Measurements from ENCODE around the gene CTCF. TPM values are rescaled to one million over a fixed set of nuclear protein-coding genes. Genes with fewer than 3 reads are reported as not detected.

CTCF gene
- polyA plus RNA-seq, 1 experiment = 24.4 TPM

DNA sequence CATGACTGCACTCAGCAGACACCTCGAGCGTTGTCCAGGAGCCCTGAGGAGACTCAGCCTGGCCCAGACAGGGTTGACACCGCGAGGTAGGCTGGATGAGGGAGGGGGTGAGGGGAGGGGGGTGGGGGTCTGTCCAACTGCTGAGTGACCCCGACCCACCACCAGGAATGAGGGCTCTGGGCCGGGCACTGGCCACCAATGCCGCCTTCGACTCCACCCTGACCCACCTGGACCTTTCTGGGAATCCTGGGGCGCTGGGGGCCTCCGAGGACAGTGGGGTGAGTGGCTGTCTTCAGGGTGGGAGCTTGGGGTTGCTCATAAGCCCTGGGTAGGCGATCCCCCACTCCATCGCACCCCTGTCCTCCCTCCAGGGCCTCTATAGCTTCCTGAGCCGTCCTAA is 85.4 kb downstream of the CTCF start:
- peaks cover 64% of the 10 kb centered on the region for H3K27me3 ChIP-seq (ENCODE audit: control insufficient read depth, insufficient read depth, low read length)
- ChIA-PET POLR2A (interaction anchor here (1.1 kb wide), 1 partner anchor 86 kb away, joined by 4 read pairs; the partner anchor contains the start of gene CTCF), CTCF (interaction anchor here (2.3 to 10.2 kb wide), 2 partner anchors 100 to 126 kb away, joined by 5 to 75 read pairs; no protein-coding TSS in a partner anchor)
- H3K27ac ChIP-seq (ENCODE audit: low read depth, low read length) = no peak overlapping the region
- no peak for TF ChIP-seq CTCF (IDR thresholded peaks at IDR 0.05; ENCODE audit: low read depth, low read length)
- DNase-seq (ENCODE audit: low read depth, low spot score) = no peak
- no peak overlapping the region for H3K4me3 ChIP-seq (ENCODE audit: low read depth, low read length)
- no peaks in the 10 kb centered on the region; the same call in 1 of the 2 replicates for H3K9me3 ChIP-seq (ENCODE audit: control insufficient read depth, insufficient read depth, low read length)

DNA sequence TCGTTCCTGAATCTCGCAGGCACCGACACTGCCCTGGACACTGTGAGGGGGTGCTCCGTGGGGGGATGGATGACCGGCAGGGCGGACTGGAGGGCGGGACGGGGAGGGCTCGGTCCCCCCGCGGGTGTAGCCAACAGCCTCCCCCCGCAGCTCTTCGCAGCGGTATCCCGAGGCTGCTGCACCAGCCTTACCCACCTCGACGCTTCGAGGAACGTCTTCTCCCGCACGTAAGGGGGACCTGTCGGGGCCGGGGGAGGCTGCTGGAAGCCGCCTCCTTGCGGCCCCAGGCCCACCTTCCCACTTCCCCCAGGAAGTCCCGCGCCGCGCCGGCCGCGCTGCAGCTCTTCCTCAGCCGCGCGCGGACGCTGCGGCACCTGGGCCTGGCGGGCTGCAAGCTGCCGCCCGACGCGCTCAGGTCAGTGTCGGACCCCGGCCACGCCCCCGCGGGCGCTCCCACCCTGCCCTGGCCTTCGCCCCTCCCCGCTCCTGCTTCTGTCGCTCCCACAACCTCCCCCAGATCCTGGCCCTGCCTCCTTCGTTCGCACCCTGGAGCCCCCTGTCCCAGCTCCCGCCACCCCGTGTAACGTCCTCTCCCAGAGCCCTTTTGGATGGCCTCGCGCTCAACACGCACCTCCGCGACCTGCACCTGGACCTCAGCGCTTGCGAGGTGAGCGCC is 85.9 kb downstream of the CTCF start:
- Histone ChIP-seq H3K9me3 (ENCODE audit: control insufficient read depth, insufficient read depth, low read length) (no peaks in the 10 kb centered on the region; the same call in 1 of the 2 replicates), H3K4me3 (ENCODE audit: low read depth, low read length) (no peak overlapping the region), H3K27me3 (ENCODE audit: control insufficient read depth, insufficient read depth, low read length) (peaks cover 64% of the 10 kb centered on the region), H3K27ac (ENCODE audit: low read depth, low read length) (no peak overlapping the region)
- ChIA-PET POLR2A (interaction anchor here (1.1 kb wide), 1 partner anchor 86 kb away, joined by 4 read pairs; the partner anchor contains the start of gene CTCF), CTCF (interaction anchor here (2.3 to 10.2 kb wide), 2 partner anchors 101 to 127 kb away, joined by 5 to 75 read pairs; no protein-coding TSS in a partner anchor)
- no peak for DNase-seq (ENCODE audit: low read depth, low spot score)
- no peak for TF ChIP-seq CTCF (IDR thresholded peaks at IDR 0.05; ENCODE audit: low read depth, low read length)

DNA sequence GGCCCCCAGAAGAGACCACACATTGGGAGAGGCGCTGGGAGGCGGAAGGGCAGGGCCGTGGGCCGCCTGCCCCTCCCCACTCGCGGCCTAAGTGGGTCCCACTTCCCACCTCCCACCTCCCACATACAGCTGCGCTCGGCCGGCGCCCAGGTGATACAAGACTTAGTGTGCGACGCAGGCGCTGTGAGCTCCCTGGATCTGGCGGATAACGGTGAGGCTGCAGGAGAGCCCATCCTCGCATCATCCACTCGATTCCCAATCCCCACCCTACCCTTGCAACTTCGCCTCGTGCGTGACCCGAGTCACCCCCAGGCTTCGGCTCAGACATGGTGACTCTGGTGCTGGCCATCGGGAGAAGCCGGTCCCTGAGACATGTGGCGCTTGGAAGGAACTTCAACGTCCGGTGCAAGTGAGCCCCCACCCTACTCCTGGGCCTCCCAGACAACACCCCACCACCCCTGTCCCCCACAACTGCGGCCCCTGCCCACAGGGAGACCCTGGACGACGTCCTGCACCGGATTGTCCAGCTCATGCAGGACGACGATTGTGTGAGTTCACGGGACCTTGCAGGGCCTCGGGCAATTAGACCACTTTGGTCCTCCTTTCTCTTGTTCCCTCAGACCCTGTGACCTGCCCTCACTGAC is 86.6 kb downstream of the CTCF start:
- Histone ChIP-seq H3K27ac (ENCODE audit: low read depth, low read length) (no peak overlapping the region), H3K27me3 (ENCODE audit: control insufficient read depth, insufficient read depth, low read length) (peaks cover 62% of the 10 kb centered on the region), H3K9me3 (ENCODE audit: control insufficient read depth, insufficient read depth, low read length) (no peaks in the 10 kb centered on the region; the same call in 1 of the 2 replicates), H3K4me3 (ENCODE audit: low read depth, low read length) (no peak overlapping the region)
- CTCF ChIA-PET = interaction anchor here (1.0 to 10.2 kb wide), 3 partner anchors 11 to 127 kb away, joined by 4 to 75 read pairs (median 5); partner anchors contain the start of gene ACD
- TF ChIP-seq CTCF (IDR thresholded peaks at IDR 0.05; ENCODE audit: low read depth, low read length) = no peak
- no peak for DNase-seq (ENCODE audit: low read depth, low spot score)
- POLR2A ChIA-PET = interaction anchor here (3.4 kb wide), 1 partner anchor 11 kb away, joined by 12 read pairs; the partner anchor contains the start of gene ACD

DNA sequence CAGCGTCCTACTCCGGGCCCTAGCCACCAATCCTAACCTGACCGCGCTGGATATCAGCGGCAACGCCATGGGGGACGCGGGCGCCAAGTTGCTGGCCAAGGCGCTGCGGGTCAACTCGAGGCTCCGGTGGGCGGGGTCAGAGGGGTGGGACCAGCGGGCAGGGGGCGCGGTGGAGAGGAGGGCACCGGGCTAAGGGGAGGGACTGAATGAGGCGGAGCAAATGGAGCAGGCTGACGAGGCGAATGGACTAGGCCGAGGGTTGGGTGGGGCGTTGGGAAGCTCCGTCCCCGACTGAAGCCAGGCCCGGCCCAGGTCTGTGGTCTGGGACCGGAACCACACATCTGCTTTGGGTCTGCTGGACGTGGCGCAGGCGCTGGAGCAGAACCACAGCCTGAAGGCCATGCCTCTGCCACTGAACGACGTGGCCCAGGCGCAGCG is 87.2 kb downstream of the CTCF start:
- TF ChIP-seq CTCF (IDR thresholded peaks at IDR 0.05; ENCODE audit: low read depth, low read length) = no peak
- no peak for DNase-seq (ENCODE audit: low read depth, low spot score)
- no peaks in the 10 kb centered on the region; the same call in 1 of the 2 replicates for H3K9me3 ChIP-seq (ENCODE audit: control insufficient read depth, insufficient read depth, low read length)
- no peak overlapping the region for H3K27ac ChIP-seq (ENCODE audit: low read depth, low read length)
- ChIA-PET POLR2A (interaction anchor here (3.4 kb wide), 1 partner anchor 10 kb away, joined by 12 read pairs; the partner anchor contains the start of gene ACD), CTCF (interaction anchor here (1.0 to 10.2 kb wide), 2 partner anchors 11 to 128 kb away, joined by 4 to 75 read pairs; partner anchors contain the start of gene ACD)
- H3K27me3 ChIP-seq (ENCODE audit: control insufficient read depth, insufficient read depth, low read length) = peaks cover 60% of the 10 kb centered on the region
- H3K4me3 ChIP-seq (ENCODE audit: low read depth, low read length) = no peak overlapping the region
